ENCODE data around the gene SNX17. TPM values are rescaled to one million over a fixed set of nuclear protein-coding genes. Genes with fewer than 3 reads are reported as not detected.

The SNX17 gene
- total and polyA plus RNA-seq, 2 of the 13 experiments (the other 11 are each of a cell fraction or from before 2014, with no cell fraction given) = 75.0 to 109 TPM

GRCh38 chr2:27409321-27410073 lies 39.1 kb downstream of the SNX17 start, which contains the start of gene PPM1G (continued):
- TF ChIP-seq ZNF710 (CRISPR knock-in tag; IDR thresholded peaks at IDR 0.05; ENCODE audit: borderline replicate concordance) = peak; percentile 88
- TF ChIP-seq ZBTB42 (CRISPR knock-in tag; IDR thresholded peaks at IDR 0.05) = no peak
- TF ChIP-seq E2F5 (CRISPR knock-in tag; conservative IDR thresholded peaks at IDR 0.05) = peak; percentile 70
- TF ChIP-seq SP5 (CRISPR knock-in tag; IDR thresholded peaks at IDR 0.05; ENCODE audit: borderline replicate concordance, low read depth) = peak; percentile 96
- no peak for TF ChIP-seq ZNF644 (CRISPR knock-in tag; IDR thresholded peaks at IDR 0.05; ENCODE audit: low read depth)
- peak; percentile 80; the same call in 1 of the 2 replicates for TF ChIP-seq PAX8 (CRISPR knock-in tag; IDR thresholded peaks at IDR 0.05; ENCODE audit: borderline replicate concordance)
- TF ChIP-seq ZNF382 (CRISPR knock-in tag; IDR thresholded peaks at IDR 0.05; ENCODE audit: borderline replicate concordance) = no peak
- peak; percentile 81; the same call in 1 of the 2 replicates for TF ChIP-seq ZSCAN25 (CRISPR knock-in tag; IDR thresholded peaks at IDR 0.05)
- peak; percentile 35; the same call in 1 of the 2 replicates for TF ChIP-seq HIVEP1 (CRISPR knock-in tag; IDR thresholded peaks at IDR 0.05)
- 0 out of 2 replicates have a peak, but pooled peaks have one; percentile 58 for TF ChIP-seq ZBTB7A (CRISPR knock-in tag; IDR thresholded peaks at IDR 0.05)
- TF ChIP-seq POGK (CRISPR knock-in tag; conservative IDR thresholded peaks at IDR 0.05) = peak; percentile 98
- no peak for TF ChIP-seq ZNF782 (CRISPR knock-in tag; IDR thresholded peaks at IDR 0.05; ENCODE audit: borderline replicate concordance)
- peak; percentile 90 for TF ChIP-seq ZNF749 (CRISPR knock-in tag; IDR thresholded peaks at IDR 0.05; ENCODE audit: borderline replicate concordance)
- TF ChIP-seq MED8 (CRISPR knock-in tag; IDR thresholded peaks at IDR 0.05; ENCODE audit: insufficient replicate concordance) = peak; percentile 97
- TF ChIP-seq KAT2B (IDR thresholded peaks at IDR 0.05; ENCODE audit: borderline replicate concordance, low read depth, low read length) = no peak
- TF ChIP-seq ZKSCAN8 (CRISPR knock-in tag; IDR thresholded peaks at IDR 0.05; ENCODE audit: borderline replicate concordance) = peak; percentile 47; the same call in 1 of the 2 replicates
- peak; percentile 92; the same call in 1 of the 2 replicates for TF ChIP-seq DZIP1 (CRISPR knock-in tag; IDR thresholded peaks at IDR 0.05)
- no peak; the same call in 1 of the 2 replicates for TF ChIP-seq TEF (CRISPR knock-in tag; IDR thresholded peaks at IDR 0.05)
- no peak for TF ChIP-seq MLLT10 (CRISPR knock-in tag; IDR thresholded peaks at IDR 0.05)
- no peak for TF ChIP-seq ZNF326 (CRISPR knock-in tag; IDR thresholded peaks at IDR 0.05; ENCODE audit: borderline replicate concordance)

All from HepG2 (cell line).